RPMI7951 (cell line): ENCODE data around the gene CARNS1. TPM values are rescaled to one million over a fixed set of nuclear protein-coding genes. Genes with fewer than 3 reads are reported as not detected.
"Not testable (repeated sequence)": the region's sequence is repeated elsewhere in the genome, so short reads cannot be mapped to it uniquely, and the experiment has no call there.

Experiments used
- DNase-seq: peaks from one replicate; pipeline ENCODE4 v3.0.0-alpha.2; 2012; ENCODE audit warnings: low read depth
- total RNA-seq: library from RNA; depleted of rRNA; stranded (reverse); fragments of >200 nt; shearing (Covaris generic); gene quantifications from 2 replicates; pipeline ENCODE4 v1.2.3, GENCODE V29; 2014

Gene CARNS1
- total RNA-seq, 1 experiment from 2014 or later, result not detected

DNA sequence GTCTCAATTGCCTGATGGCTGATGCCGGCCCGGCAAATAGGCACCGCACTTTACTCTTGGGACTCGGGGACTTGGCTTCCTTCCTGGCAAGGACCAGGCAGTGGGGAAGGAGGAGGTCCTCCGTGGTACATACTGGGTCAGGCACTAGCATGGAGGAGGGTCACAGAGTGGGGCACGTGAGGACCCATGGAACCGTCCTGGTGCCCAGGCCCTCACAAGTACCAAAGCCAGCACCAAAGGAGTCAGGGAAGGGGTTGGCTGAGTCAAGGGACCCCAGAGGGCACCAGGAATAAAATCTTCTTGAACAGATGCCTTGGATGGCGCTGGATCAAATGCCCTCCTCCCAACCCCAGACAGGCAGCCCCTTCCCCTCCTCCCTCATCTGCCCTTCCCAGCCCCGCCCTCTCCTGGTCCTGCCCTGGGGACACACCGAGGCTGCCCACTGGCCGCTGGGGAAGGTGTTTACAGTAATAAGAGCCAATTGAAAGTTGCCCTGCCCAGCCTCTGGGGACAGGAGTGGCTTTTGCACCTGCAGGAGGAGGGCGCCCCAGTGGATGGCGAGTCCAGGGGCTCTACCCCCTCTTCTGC lies 5.6 kb upstream of the CARNS1 start:
- no peak for DNase-seq

DNA sequence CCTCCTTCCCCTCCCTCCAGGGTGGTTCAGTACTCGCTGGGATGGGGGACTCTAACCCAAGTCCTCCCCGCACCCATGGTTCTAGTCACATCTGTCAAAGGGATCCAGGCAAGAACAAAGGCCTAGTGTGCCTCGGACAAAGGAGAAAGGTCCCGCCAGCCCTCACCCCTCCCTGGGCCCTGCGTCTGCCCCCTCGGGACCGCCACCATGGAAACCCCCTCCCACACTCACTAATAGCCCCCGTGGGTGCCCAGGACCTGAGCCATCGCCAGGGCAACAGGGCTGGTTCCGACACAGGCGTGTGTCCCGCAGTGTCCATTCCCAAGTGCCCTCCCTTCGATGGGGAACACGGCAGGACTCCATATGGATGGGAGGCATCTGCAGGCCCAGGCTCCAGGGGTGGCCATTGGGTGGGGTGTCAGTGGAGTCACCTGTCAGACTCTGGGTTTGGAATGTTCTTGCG lies 5.1 kb upstream of the CARNS1 start:
- no peak for DNase-seq

DNA sequence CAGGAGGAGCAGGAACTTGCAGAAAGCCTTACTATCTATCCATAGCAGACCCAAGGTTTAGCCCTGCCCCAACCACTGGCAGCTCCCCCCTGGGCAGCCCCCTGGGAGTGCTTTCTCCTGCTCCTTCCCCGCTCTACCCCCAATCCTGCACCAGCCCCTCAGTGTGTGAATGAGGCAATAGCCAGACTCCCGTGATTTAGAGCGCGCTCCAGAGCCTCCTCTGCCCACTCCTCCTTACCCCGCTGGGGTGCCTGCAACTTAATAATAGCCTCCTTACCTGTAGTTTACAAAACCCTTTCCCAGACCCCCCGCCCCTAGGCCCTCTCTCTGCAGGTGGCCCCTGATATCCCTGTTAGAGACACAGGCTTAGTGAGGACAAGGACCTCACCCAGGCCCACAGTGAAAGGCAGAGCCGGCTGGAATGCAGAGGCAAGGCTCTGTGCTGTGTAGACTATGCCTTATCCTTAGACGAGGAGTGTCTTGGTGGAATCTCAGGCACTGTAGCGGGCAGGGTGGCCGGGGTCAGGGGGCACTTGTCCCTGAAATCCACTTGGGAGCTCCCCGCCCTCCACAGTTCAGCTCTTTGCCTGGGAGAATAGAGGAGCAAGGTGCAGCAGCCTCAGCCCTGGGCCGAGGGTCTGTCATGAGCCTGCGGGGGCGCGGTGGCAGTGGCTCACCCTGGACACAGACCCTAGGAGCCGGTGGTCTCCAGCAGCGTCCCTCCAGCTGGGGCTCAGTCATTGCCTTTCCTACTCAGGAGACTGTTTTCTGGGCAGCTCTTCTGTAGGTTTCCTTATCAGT lies 4.3 kb upstream of the CARNS1 start:
- DNase-seq, result no peak

DNA sequence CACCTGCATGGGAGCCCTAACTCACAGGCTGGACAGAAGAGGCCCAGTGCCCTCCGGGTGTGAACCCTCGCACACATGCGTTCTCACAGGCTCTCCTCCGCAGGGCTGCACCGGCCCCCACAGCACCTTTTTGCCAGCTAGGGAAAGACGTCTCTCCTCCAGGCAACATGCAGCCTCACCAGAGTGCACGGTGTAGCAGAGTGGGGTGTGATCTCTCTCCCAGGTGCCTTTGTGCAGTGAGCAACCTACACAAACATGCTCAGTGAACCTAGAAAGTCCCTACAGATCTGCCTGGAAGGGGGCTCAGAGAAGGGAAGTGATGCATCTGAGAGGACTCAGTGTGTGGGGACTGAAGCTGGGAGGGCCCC lies 3.7 kb upstream of the CARNS1 start:
- DNase-seq, result no peak

DNA sequence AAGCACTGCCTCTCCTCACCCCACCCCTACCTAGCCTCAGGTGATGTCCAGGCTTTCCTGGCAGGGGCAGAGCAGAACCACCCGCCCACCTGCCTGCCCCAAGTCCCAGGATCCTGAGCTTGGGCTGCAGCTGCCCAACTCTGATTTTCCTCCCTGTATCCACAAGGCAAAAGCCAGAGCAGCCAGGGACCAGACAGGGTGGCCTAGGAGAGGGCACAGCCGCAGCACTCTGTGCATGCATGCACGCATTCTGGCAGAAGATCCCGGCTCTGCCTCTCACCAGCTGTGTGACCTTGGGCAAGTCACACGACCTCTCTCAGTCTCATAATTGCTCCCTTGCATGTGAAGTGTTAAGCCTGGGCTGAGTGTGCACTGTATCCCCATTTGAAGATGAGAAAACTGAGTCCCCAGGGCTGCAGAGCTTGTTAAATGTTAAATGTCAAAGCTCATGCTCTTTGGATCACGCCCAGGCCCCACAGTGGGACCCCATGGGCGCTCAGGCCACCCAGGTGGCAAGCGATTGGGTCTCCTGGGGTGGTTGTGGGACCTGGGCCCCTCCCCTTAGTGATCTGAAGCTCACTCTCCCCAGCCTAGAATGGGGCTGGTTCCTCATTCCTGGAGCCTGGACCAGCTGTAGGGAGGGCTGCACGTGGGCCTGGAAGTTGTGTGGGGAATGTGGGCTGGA lies 2.8 kb upstream of the CARNS1 start:
- DNase-seq, result no peak

DNA sequence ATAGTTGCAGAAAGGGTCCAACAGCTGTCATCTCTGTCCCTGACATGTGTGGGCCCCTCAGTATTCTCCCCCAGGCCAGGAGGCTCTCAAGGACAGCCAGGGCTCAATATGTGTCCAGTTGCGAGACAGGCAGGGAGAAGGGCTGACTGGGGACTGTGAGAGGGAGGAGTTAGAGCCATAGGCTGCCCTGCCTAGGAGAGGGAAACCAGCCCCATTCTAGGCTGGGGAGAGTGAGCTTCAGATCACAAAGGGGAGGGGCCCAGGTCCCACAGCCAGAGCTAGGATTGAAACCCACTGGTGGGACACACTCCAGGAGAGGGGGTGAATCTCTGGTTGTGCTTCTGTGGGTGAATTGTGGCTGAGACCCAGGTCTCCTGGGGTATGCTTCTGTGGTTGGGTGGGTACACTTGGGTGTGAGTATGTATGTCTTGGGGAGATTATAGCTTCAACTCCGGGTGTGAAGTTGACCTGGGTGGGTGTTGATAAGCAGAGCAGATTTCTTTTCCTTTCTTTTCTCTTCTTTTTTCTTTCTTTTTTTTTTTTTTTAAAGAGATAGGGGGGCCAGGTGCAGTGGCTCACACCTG lies 2.1 kb upstream of the CARNS1 start:
- DNase-seq, result no peak

DNA sequence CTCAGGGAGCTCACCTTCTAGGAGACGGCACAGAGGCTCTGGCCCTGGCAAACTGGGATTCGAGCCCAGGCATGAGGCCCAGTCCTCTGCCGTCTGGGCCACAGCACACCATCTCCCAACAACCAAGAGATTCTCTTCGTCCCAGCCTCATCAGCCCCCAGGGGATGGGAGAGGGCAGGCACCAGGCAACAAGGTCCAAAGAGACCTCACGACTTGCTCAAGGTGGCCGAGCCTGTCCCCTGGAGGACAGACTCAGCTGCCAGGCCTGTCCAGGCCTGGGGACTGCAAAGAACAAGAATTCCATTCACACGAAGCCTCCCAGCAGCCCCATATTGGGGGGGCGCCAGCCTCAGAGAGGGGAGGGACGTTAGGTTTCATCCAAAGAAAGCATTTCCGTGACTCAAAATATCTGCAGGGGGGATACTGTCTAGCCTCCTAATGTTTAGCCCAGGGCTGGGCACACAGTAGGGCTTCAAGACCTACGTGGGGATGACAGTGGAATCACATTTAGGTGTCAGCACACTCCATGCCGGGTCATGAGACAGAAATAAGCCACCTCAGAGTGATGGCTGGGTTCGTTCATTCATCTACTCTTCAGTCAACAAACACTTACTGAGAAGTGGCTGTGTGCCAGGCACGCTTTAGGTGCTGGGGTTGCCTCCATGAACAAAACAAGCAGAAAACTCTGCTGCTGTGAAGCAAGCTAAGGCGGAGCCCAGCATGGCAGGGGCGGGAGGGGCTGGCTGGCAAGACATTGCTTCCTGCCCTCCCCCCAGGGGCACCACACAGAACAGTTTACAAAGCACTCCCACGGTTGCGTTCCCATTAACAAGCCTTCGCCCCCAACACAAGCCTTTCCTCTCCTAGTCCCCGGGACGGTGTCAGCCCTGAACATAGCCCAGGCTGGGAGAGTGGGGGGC lies 1.2 kb downstream of the CARNS1 start:
- no peak for DNase-seq

DNA sequence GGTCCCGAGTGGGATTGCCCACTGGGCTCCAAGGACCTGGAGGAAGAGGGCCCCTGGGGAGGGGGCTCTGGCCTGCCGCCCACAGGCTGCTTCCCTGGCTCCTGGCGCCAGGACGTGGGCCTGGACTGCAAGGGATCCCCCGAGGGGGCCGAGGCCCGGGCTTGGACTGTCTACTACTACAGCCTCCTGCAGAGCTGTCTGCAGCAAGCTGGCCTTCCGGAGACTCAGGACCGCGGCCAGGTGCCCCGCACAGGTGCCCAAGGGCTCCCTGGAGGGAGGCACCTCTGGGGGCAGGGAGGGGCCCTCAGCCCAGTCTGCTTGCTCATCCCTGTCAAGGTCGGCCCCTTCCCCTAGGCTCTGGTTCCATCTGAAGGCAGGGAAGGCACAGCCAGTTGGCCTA lies 1.9 kb downstream of the CARNS1 start:
- no peak for DNase-seq

DNA sequence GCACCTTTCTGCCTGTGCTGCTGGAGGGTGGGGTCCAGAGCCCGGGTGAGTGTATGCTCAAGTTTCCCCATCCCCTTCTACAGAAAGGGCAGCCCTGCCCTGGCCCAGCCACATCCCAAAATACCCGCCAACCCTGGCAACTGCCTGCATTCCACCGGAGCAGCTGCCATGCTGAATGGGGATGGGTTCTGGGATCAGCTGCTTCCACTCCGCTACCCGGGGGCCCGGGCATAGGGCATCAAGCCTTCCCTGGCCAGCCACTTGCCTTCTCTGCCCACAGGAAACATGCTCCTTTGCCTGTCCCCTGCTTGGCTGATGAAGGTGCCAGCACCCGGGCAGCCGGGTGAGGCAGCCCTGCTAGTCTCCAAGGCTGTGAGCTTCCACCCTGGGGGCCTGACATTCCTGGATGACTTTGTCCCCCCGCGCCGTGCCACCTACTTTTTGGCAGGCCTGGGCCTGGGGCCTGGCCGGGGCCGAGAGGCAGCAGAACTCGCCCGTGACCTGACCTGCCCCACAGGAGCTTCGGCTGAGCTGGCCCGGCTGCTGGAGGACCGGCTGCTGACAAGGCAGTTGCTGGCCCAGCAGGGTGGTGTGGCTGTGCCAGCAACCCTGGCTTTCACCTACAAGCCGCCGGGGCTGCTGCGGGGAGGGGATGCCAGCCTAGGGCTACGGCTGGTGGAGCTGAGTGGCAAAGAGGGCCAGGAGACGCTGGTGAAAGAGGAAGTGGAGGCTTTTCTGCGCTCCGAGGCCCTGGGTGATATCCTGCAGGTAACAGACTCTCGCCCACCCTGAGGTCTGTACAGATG lies 3.2 kb downstream of the CARNS1 start:
- no peak for DNase-seq

DNA sequence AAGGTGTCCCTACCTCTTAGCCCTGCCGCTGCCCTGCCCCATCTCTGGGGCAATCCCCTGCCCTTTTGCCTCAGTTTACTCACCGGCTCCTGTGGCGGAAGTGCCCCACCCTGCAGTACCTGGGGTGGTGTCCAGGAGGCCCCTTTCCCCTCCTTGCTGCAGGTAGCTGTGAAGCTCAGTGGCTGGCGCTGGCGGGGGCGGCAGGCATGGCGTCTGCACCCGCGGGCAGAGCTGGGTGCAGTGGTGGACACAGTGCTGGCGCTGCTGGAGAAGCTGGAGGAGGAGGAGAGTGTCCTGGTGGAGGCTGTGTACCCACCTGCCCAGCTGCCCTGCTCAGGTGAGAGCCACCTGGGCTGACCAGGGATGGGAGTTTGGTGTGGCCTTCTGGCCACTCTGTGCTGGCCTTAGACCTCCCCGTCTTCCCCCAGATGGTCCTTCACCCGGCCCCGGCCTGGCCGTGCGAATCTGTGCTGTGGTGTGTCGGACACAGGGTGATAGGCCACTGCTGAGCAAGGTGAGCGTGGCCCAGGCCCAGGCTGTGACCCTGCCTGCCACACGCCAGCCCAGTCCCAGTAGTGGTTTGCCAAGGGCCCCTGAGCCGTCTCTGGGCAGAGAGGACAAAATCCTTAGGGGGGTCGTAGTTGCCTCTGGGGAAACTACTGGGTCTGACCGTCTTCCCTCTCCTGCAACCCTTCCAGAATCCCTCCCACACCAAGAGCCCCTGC lies 4.0 kb downstream of the CARNS1 start:
- DNase-seq, result no peak

DNA sequence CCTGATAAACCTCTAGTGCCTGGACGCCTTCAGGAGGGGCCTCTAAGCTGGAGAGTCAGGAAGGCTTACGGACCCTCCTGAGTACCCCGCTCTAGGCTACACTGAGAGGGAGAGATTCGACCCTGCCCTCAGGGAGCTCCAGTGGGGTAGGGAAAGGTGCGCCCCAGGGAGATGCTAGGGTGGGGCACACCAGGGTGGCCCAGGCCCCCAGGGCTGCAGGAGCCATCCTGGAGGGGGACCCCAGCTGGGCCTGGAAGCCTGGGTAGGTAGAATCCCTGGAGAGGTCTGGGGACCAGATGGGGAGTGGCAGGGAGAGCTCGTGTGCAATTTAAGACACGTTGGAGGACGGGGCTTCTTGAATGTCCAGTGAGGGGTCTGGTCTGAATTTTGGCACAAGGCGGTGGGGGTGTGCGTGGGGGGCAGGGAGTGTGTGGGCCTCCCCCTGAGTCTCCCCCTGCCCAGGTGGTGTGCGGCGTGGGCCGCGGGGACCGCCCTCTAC lies 4.7 kb downstream of the CARNS1 start:
- no peak for DNase-seq

DNA sequence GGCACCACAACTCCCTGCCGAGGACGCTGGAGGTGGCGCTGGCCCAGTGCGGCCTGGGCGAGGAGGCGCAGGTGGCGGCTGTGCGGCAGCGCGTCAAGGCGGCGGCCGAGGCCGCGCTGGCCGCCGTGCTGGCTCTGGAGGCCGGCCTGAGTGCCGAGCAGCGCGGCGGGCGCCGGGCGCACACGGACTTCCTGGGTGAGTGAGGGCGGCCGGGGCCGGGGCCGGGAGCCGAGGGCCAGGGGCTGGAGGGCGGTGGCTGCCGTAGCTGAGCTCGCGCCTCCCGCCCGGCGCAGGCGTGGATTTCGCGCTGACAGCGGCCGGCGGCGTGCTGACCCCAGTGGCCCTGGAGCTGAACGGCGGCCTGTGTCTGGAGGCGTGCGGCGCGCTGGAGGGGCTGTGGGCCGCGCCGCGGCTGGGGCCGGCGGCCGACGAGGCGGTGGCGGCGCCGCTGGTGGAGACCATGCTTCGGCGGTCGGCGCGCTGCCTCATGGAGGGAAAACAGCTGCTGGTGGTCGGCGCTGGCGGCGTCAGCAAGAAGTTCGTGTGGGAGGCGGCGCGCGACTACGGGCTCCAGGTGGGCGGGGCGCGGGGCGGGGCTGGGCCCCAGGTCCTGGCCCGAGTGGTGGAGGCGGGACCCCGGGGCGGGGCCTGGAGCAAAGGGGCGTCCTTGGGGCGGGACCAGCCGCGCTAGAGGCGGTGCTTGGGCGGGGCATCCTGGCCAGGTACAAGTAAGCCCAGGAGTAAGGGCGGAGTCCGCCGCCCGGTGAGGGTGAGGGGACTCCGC lies 5.4 kb downstream of the CARNS1 start:
- DNase-seq, result peak; percentile 87

DNA sequence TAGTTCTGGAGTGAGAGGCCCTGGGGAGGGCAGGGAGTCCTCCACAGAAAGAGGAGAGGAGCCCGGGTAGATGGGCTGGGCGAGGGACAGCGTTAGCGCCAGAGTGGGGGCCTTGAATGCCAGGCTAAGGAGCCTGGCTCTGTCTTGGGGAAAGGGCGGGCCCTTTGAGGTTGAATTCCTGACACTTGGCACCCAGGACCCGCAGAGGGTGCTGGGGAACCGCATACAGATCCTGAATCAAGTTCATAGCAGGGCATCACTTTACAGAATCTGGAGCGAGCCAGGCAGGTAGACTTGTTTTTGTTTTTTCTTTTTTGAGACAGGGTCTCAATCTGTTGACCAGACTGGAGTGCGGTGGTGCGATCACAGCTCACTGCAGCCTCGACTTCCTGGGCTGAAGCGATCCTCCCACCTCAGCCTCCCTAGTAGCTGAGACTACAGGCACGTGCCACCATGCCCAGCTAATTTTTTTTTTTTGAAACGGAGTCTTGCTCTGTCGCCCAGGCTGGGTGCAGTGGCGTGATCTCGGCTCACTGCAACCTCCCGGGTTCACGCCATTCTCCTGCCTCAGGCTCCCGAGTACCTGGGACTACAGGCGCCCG lies 6.1 kb downstream of the CARNS1 start:
- DNase-seq, result no peak

DNA sequence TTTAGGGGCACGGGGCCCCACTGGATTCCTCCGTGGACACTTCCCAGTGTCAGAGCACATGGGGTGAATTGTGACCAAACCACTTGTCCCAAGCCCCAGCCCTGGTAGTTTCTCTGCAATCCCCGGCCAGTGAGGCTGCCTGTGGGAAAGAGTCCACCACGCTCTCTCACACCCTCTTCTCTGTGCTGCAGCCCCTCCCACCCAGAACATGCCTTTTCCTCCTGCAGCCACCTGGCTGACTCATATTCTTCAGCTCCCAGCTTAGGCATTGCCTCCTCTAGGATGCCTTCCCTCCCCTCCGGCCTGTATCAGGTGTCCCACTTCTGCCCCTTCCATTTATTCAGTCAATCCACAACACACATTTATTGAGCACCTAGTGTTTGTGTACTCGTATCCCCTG lies 7.4 kb downstream of the CARNS1 start:
- DNase-seq, result no peak

DNA sequence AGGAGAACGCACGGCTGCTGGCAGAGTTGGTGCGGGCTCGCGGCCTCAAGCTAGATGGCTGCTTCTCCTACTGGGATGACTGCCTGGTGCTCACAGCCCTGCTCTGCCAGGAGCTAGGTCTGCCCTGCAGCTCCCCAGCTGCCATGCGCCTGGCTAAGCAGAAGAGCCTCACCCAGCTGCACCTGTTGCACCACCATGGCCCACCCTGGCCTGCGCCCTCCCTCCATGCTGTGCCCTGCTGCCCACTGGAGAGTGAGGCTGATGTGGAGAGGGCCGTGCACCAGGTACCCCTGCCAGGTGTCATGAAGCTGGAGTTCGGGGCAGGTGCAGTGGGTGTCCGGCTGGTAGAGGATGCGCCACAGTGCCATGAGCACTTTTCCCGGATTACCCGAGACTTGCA lies 8.0 kb downstream of the CARNS1 start:
- DNase-seq, result no peak

DNA sequence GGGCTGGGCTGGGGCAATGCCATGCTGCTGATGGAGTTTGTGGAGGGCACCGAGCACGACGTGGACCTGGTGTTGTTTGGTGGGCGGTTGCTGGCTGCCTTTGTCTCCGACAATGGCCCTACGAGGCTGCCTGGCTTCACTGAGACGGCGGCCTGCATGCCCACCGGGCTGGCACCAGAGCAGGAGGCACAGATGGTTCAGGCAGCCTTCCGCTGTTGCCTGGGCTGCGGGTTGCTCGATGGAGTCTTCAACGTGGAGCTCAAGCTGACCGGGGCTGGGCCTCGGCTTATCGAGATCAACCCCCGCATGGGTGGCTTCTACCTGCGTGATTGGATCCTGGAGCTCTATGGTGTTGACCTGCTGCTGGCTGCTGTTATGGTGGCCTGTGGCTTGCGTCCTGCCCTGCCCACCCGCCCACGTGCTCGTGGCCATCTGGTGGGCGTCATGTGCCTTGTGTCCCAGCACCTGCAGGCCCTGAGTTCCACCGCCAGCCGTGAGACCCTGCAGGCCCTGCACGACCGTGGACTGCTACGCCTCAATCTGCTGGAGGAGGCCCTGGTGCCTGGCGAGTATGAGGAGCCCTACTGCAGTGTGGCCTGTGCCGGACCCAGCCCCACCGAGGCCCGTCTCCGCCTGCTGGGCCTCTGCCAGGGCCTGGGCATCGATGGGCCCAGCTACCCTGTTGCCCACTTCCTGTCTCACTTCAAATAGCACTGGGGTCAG lies 8.6 kb downstream of the CARNS1 start:
- DNase-seq, result no peak

DNA sequence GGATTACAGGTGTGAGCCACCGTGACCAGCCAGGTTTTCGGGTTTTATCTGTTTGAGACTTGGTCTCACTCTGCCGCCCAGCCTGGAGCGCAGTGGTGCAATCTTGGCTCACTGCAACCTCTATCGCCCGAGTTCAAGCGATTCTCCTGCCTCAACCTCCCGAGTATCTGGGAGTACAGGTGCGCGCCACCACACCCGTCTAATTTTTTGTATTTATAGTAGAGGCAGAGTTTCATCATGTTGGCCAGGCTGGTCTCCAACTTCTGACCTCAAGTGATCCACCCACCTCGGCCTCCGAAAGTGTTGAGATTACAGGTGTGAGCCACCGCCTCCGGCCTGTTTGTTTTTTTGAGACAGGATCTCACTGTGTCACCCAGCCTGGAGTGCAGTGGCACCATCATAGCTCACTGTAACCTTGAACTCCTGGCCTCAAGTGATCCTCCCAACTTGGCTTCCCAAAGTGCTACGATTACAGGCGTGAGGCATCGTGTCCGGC lies 11.9 kb downstream of the CARNS1 start:
- not testable (repeated sequence) for DNase-seq
